NCI-H2227 (cell line): ENCODE results near the gene COL5A2.

Experiments used
- DNase-seq: peaks from one replicate; lab custom pipeline; 2025; ENCODE audit not compliant: unreplicated experiment; lab: John Stamatoyannopoulos, UW

The COL5A2 gene

GRCh38 chr2:189008555-189009262 lies 170.9 kb downstream of the COL5A2 start:
- DNase-seq, result no peak

- no peak for DNase-seq
Observed at GRCh38 chr2:189002079-189002478, 177.5 kb downstream of the COL5A2 start.

- DNase-seq, result no peak
Observed at GRCh38 chr2:189000221-189000620, 179.3 kb downstream of the COL5A2 start.

GRCh38 chr2:188997263-188997662 lies 182.3 kb downstream of the COL5A2 start:
- no peak for DNase-seq

GRCh38 chr2:188993247-188993646 lies 186.3 kb downstream of the COL5A2 start:
- no peak for DNase-seq

- DNase-seq, result no peak
Observed at GRCh38 chr2:188986839-188987238, 192.7 kb downstream of the COL5A2 start.

- no peak for DNase-seq
Observed at GRCh38 chr2:188984680-188985079, 194.9 kb downstream of the COL5A2 start.

GRCh38 chr2:188984065-188984491 lies 195.5 kb downstream of the COL5A2 start:
- no peak for DNase-seq

- peak; percentile 40 for DNase-seq
Observed at GRCh38 chr2:188983427-188984064, 196.0 kb downstream of the COL5A2 start.
